ENCODE data around the gene TMX2.
A peak's percentile ranks its signal among the peaks of the same experiment; 100 is the strongest.
"Not testable (repeated sequence)": the region's sequence is repeated elsewhere in the genome, so short reads cannot be mapped to it uniquely, and the experiment has no call there.

Gene TMX2

DNA sequence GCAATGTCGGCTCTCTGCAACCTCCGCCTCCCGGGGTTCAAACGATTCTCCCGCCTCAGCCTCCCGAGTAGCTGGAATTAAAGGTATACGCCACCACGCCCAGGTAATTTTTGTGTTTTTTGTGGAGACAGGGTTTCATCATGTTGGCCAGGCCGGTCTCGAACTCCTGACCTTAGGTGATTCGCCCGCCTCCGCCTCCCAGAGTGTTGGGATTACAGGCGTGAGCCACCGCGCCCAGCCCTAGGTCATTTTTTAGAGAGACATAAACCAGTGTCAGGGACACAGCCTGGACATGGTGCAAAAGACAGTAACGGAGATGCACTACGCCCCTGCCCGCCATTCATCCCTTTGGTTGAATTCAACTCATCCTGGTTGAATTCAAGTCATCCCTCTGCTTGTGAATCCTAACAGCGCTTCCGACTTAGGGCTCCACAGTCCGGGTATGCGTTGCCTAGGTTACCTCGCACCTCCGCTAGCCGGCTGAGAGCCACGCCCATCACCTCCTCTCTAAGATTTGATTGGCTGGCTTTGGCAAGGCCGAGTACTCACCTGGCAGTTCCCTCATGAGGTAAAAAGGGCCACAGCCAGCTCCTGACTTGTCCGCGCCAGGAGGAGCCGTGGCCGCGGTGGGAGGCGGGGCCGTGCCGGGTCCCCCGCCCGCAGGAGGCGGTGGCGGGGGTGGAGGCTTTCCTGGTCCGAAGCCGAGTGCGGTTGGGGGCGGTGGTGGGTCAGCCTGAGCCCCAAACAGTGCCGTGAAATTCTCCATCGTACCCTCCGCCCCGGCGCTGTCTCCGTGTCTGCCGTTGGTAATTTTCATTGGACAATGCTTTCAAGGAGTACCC is 758 bp upstream of the TMX2 start, which contains the start of gene MED19:
Gene MED19 (minus strand): TSS at position 802 of the 842 bp plus-strand sequence. CDS start 36 bp downstream, at position 766.
- peak within 1 kb of the TSS; percentile 89 for H3K27ac ChIP-seq
- peak; percentile 94 for DNase-seq (ENCODE audit: low read depth, low spot score)

DNA sequence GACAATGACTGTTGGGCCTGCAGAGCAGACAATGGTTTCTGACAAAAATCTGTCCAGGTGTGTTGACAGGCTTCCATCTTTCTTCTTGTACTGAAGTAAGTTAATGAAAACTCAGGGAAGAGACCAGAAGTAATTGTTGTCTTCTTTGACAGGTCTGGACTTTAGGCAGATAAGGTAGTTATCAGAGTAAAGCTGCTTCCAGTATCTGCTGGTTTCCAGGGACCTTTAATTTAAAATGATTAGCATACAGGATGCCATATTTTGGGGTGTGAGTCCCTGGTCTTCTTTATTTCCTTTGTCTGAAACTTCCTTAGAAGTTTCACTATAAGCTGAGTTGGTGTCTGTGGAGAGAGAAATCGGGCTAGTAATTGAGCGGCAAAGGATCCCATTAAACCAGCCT is 1.4 kb downstream of the TMX2 start:
- H3K27ac ChIP-seq, result no peak overlapping the region
- no peak for DNase-seq (ENCODE audit: low read depth, low spot score)

DNA sequence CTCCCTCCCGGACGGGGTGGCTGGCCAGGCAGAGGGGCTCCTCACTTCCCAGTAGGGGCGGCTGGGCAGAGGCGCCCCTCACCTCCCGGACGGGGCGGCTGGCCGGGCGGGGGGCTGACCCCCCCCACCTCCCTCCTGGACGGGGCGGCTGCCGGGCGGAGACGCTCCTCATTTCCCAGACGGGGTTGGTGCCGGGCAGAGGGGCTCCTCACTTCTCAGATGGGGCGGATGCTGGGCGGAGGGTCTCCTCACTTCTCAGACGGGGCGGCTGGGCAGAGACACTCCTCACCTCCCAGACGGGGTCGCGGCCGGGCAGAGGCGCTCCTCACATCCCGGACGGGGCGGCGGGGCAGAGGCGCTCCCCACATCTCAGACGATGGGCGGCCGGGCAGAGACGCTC is 4.3 kb downstream of the TMX2 start:
- DNase-seq (ENCODE audit: low read depth, low spot score); H3K27ac ChIP-seq: not testable (repeated sequence)

GRCh38 chr11:57727185-57727584 is 14.8 kb downstream of the TMX2 start:
- DNase-seq (ENCODE audit: low read depth, low spot score), result no peak
- peak overlapping the region; percentile 16 for H3K27ac ChIP-seq

GRCh38 chr11:57728829-57729228 is 16.4 kb downstream of the TMX2 start:
- H3K27ac ChIP-seq, result no peak overlapping the region
- no peak for DNase-seq (ENCODE audit: low read depth, low spot score)

- H3K27ac ChIP-seq, result no peak overlapping the region
- no peak for DNase-seq (ENCODE audit: low read depth, low spot score)
Measured at GRCh38 chr11:57729479-57729878, 17.1 kb downstream of the TMX2 start.

DNA sequence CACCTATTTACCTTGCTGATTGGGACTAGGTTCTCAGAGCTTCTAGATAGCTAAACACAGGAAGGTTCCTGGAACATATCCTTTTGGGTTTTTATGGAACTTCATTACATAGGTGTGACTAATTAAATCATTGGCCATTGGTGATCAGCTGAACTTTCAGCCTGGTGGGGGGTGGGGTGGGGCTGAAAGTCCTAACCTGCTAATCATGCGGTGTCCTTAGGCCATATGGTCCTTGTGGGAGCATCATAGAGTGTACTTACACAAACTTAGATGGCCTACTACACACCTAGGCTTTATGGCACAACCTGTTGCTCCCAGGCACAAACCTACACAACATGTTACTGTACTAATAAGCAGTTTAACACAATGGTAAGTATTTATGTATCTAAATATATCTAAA is 20.3 kb downstream of the TMX2 start:
- DNase-seq (ENCODE audit: low read depth, low spot score), result no peak
- no peak overlapping the region for H3K27ac ChIP-seq

- H3K27ac ChIP-seq, result no peak overlapping the region
- DNase-seq (ENCODE audit: low read depth, low spot score), result peak; percentile 20
Measured at GRCh38 chr11:57735619-57736298, 23.4 kb downstream of the TMX2 start.

DNA sequence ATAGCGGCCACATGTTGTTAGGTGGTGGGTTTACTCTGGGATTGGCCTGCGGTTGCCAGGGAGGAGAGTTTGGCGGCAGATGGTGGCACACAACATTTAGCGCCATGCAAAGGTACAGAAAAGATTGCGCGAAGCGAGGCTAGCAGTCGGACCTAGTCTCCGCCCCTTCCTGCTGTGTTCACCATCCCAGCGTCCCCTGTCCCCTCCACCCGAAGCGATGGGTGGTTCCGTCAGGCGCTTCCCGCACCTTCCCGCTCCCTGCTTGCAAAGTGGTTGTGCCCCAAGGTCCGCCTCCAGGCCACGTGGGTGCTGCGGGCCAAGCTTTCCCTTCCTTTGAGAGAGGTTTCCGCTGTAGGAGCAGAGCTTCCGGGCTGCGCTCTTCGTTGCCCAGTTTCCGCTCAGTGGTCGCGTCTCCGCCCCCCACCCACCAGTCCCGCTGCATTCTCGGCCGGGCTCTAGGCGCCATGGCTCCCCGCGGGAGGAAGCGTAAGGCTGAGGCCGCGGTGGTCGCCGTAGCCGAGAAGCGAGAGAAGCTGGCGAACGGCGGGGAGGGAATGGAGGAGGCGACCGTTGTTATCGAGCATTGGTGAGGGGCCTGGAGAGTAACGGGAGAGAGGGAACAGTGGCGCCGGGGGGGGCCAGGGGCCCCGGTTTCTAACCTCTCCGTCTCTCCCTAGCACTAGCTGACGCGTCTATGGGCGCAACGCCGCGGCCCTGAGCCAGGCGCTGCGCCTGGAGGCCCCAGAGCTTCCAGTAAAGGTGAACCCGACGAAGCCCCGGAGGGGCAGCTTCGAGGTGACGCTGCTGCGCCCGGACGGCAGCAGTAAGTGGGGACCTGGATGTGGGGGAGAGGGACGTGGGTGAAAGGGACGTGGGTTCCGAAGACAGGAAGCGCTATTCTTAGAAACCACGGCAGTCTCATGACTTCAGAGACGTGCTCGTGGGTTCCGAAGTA is 29.0 kb downstream of the TMX2 start, which contains the start of gene SELENOH:
Gene SELENOH (plus strand): TSS at position 360 of the 955 bp plus-strand sequence. CDS start 105 bp downstream, at position 465.
- DNase-seq (ENCODE audit: low read depth, low spot score), result peak; percentile 82
- peak within 1 kb of the TSS; percentile 71 for H3K27ac ChIP-seq

DNA sequence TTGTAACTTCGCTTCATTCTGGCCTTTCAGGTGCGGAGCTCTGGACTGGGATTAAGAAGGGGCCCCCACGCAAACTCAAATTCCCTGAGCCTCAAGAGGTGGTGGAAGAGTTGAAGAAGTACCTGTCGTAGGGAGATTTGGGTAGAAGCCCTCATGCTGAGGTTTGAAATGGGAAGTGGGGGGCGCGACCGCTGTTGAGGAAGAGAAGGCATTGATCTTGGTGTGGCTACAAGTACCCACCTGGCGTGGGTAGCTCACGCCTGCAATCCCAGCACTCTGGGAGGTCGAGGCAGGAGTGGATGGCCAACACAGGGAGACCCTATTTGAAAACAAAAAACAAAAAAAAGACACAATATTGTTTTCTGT is 29.7 kb downstream of the TMX2 start:
- DNase-seq (ENCODE audit: low read depth, low spot score), result no peak
- H3K27ac ChIP-seq, result peak overlapping the region; percentile 71

- no peak overlapping the region for H3K27ac ChIP-seq
- no peak for DNase-seq (ENCODE audit: low read depth, low spot score)
Measured at GRCh38 chr11:57744357-57744756, 32.0 kb downstream of the TMX2 start.

- H3K27ac ChIP-seq, result no peak overlapping the region
- DNase-seq (ENCODE audit: low read depth, low spot score), result no peak
Measured at GRCh38 chr11:57745206-57745605, 32.8 kb downstream of the TMX2 start.

DNA sequence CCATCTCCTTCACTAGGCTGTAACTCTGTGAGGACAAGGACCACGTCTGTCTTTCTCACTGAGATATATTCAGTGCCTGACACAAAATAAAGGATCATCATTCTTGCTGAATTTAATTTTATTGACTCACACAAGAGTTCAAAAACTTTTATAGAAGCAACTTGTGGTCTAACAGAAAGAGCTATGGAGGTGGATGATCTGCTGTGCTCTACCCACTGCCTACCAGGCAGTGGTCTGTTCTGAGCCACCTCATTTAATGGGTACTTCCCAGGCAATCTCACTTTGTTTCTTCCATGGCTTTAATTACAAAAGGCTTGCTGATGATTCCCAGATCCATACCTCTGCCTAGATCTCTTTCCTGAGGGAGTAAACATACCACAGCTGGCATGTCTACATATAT is 34.5 kb downstream of the TMX2 start:
- DNase-seq (ENCODE audit: low read depth, low spot score), result no peak
- H3K27ac ChIP-seq, result no peak overlapping the region

GRCh38 chr11:57751176-57751575 is 38.8 kb downstream of the TMX2 start:
- DNase-seq (ENCODE audit: low read depth, low spot score), result no peak
- no peak overlapping the region for H3K27ac ChIP-seq

- DNase-seq (ENCODE audit: low read depth, low spot score), result no peak
Measured at GRCh38 chr11:57751676-57752253, 39.4 kb downstream of the TMX2 start, which contains the start of gene BTBD18. BTBD18 (minus strand) TSS chr11:57751819; CDS start chr11:57751188, 631 bp downstream.

GRCh38 chr11:57752954-57753353 is 40.6 kb downstream of the TMX2 start:
- H3K27ac ChIP-seq, result no peak overlapping the region
- no peak for DNase-seq (ENCODE audit: low read depth, low spot score)

More at GRCh38 chr11:57751676-57752253, 39.4 kb downstream of the TMX2 start, which contains the start of gene BTBD18:
- no peak within 1 kb of the TSS for H3K27ac ChIP-seq

GRCh38 chr11:57758174-57758573 is 45.8 kb downstream of the TMX2 start:
- no peak for DNase-seq (ENCODE audit: low read depth, low spot score)
- no peak overlapping the region for H3K27ac ChIP-seq

DNA sequence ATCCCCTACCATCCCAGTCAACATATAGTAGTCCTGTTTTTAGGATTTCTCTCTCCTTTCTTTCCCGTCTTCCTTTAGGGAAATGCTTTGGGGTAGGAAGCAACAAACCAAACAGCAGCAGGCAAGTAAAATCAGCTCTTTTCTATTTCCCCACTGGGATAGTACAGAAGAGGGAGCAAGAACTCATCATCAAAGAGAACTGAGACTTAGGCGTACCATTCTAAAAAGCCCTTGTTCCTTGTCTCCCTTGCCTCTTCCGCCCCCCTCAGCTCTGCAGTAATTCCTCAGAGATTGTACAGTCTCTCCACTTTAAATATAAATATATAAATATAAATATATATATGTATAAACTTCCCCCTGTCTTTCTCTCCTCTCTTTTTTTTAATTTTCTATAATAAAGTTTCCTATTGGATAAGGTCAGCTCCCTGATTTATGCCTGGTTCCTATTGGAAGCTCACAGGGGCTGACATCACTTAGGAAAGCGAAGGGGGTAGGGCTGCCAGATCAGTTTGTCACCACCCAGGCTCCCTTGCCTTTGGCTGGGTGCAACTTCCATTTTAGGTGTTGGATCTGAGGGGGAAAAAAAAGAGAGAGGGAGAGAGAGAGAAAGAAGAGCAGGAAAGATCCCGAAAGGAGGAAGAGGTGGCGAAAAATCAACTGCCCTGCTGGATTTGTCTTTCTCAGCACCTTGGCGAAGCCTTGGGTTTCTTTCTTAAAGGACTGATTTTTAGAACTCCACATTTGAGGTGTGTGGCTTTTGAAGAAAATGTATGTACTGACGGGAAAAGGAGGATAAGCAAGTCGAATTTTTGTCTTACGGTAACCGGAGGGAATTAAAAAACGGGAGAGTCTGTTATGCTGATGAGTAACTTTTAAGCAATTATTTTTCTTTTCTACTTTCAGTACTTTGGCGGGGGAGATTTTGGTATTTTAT is 49.2 kb downstream of the TMX2 start, which contains the start of gene CTNND1:
Gene CTNND1 (plus strand): TSS at position 502 of the 934 bp plus-strand sequence. CDS start 29,677 bp downstream, outside the sequence.
- DNase-seq (ENCODE audit: low read depth, low spot score), result peak; percentile 91
- H3K27ac ChIP-seq, result peak within 1 kb of the TSS; percentile 93
